HL-60/S4 (cell line): Measurements from ENCODE around the gene ATP6V0E1.

ENCODE experiments used
- in situ Hi-C: fragments of 300-500 bp; cut with MboI; formaldehyde crosslinking; loops from 2 replicates; pipeline ENCODE4 v1.14.3; 2022; ENCODE audit warnings: low sequenced_read_pairs

The ATP6V0E1 gene

GRCh38 chr5:172953776-172954675, 29.5 kb upstream of the ATP6V0E1 start:
- in situ Hi-C loops: no loop called here

- in situ Hi-C loops: no loop called here
These were observed 28.8 kb upstream of the ATP6V0E1 start for GRCh38 chr5:172954751-172955159.

GRCh38 chr5:172956228-172956627, 27.3 kb upstream of the ATP6V0E1 start:
- in situ Hi-C loops: no loop called here

- in situ Hi-C loops: no loop called here
These were observed 26.6 kb upstream of the ATP6V0E1 start for GRCh38 chr5:172956936-172957335.

- in situ Hi-C loops: no loop called here
These were observed 26.1 kb upstream of the ATP6V0E1 start for GRCh38 chr5:172957458-172957857.

GRCh38 chr5:172958331-172959046, 25.1 kb upstream of the ATP6V0E1 start:
- in situ Hi-C loops: no loop called here

GRCh38 chr5:172959824-172960799, 23.5 kb upstream of the ATP6V0E1 start:
- in situ Hi-C loops: no loop called here

GRCh38 chr5:172969921-172970320, 13.7 kb upstream of the ATP6V0E1 start:
- in situ Hi-C loops: no loop called here

- in situ Hi-C loops: no loop called here
These were observed 12.1 kb upstream of the ATP6V0E1 start for GRCh38 chr5:172971482-172971881.

- in situ Hi-C loops: no loop called here
These were observed 11.0 kb upstream of the ATP6V0E1 start for GRCh38 chr5:172972552-172972951.

- in situ Hi-C loops: no loop called here
These were observed 10.2 kb upstream of the ATP6V0E1 start for GRCh38 chr5:172973127-172973916.

- in situ Hi-C loops: no loop called here
These were observed 9.6 kb upstream of the ATP6V0E1 start for GRCh38 chr5:172973931-172974330.

- in situ Hi-C loops: no loop called here
These were observed 8.3 kb upstream of the ATP6V0E1 start for GRCh38 chr5:172975289-172975688.

GRCh38 chr5:172979778-172980177, 3.8 kb upstream of the ATP6V0E1 start:
- in situ Hi-C loops: loop anchor here (10.0 kb wide), 1 partner anchor 165 kb away; the partner anchor contains the start of gene BNIP1

- in situ Hi-C loops: loop anchor here (10.0 kb wide), 1 partner anchor 163 kb away; the partner anchor contains the start of gene BNIP1
These were observed 1.6 kb upstream of the ATP6V0E1 start for GRCh38 chr5:172981931-172982330.

- in situ Hi-C loops: loop anchor here (10.0 kb wide), 1 partner anchor 160 kb away; the partner anchor contains the start of gene BNIP1
These were observed 828 bp downstream of the ATP6V0E1 start for GRCh38 chr5:172984244-172984953.

GRCh38 chr5:172985596-172985995, 2.0 kb downstream of the ATP6V0E1 start:
- in situ Hi-C loops: loop anchor here (10.0 kb wide), 1 partner anchor 159 kb away; the partner anchor contains the start of gene BNIP1

GRCh38 chr5:172988276-172988675, 4.7 kb downstream of the ATP6V0E1 start:
- in situ Hi-C loops: loop anchor here (10.0 kb wide), 1 partner anchor 157 kb away; the partner anchor contains the start of gene BNIP1

- in situ Hi-C loops: no loop called here
These were observed 7.2 kb downstream of the ATP6V0E1 start for GRCh38 chr5:172990776-172991175.
